ENCODE results near the gene TRIM38.
A peak's percentile ranks its signal among the peaks of the same experiment; 100 is the strongest.
"Not testable (repeated sequence)": the region's sequence is repeated elsewhere in the genome, so short reads cannot be mapped to it uniquely, and the experiment has no call there.

The TRIM38 gene

GRCh38 chr6:25968769-25969168 is 6.2 kb downstream of the TRIM38 start:
- no peak for DNase-seq (ENCODE audit: low read depth in 2 of 3, low spot score in 2 of 3)

DNA sequence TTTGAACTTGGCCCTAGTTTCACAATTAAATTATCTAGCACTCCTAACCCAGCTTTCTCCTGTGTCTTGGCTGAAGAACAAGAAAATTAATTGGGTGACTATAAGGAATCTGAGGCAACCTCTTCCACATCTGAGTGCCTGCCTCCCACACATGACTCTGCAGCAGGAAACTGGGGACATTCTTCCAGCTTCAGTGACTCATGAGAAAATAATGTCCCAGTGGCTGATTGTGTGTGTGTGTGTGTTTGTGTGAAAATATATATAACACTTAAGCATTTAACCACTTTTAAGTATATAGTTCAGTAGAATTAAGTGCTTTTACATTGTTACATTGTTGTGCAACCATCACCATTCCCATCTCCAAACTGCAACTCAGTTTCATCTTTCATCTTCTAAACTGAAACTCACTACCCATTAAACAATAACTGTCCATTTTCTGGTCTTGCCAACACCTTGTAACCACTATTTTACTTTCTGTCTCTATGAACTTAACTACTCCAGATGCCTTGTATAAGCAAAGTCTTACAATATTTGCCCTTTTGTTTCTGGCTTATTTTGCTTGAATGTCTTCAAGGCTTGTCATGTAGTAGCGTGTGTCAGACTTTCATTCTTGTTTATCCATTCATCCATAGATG is 8.7 kb downstream of the TRIM38 start:
- no peak for DNase-seq (ENCODE audit: low read depth in 2 of 3, low spot score in 2 of 3)

DNA sequence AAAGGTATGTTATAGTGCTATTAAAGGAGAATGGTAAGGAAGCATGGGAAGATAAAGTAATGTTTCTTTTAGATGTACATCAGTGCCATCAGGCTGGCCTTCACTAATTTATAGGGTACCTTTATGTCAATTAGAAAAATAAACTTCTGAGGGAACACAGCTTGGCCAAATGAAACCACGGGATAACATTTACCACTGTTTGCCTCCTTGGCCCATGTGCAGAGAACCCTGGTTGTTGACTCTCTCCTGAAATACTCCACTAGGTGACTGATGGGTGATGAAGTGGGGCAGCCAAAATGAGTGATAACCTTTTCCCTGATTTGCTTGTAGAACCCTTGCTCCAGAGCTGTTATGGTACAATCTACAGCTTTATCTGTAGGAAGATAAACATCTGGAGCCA is 9.5 kb downstream of the TRIM38 start:
- DNase-seq (ENCODE audit: low read depth in 2 of 3, low spot score in 2 of 3) = no peak

- DNase-seq (ENCODE audit: low read depth in 2 of 3, low spot score in 2 of 3) = no peak
These were observed 10.3 kb downstream of the TRIM38 start for GRCh38 chr6:25972902-25973301.

GRCh38 chr6:25973923-25974555 is 11.4 kb downstream of the TRIM38 start:
- no peak for DNase-seq (ENCODE audit: low read depth in 2 of 3, low spot score in 2 of 3)

GRCh38 chr6:25975923-25976560 is 13.4 kb downstream of the TRIM38 start:
- no peak for DNase-seq (ENCODE audit: low read depth in 2 of 3, low spot score in 2 of 3)

DNA sequence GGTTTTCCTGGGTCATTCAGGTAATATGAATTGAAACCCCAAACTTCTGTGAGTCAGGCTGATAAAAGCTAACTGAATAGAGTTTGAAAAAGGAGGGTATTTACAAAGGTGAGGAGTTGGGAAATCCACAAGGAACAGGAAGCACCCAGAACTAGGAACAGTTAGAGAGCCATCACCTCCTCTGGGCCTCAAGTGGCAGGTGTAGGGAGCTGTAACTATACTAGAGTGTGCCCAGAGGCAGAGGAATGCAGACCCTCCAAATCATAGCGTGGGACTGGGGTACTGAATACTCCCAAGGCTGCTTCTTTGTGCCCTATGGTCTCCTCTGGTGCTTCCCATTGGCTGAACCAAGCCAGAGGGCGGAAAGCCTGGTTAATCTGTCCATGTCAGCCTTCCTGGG is 18.3 kb downstream of the TRIM38 start:
- DNase-seq (ENCODE audit: low read depth in 2 of 3, low spot score in 2 of 3) = no peak

GRCh38 chr6:25981568-25982263 is 19.1 kb downstream of the TRIM38 start:
- no peak for DNase-seq (ENCODE audit: low read depth in 2 of 3, low spot score in 2 of 3)

GRCh38 chr6:25984265-25984664 is 21.7 kb downstream of the TRIM38 start:
- no peak for DNase-seq (ENCODE audit: low read depth in 2 of 3, low spot score in 2 of 3)

- DNase-seq (ENCODE audit: low read depth in 2 of 3, low spot score in 2 of 3) = no peak
These were observed 25.2 kb downstream of the TRIM38 start for GRCh38 chr6:25987845-25988244.

- DNase-seq (ENCODE audit: low read depth in 2 of 3, low spot score in 2 of 3) = no peak
These were observed 27.7 kb downstream of the TRIM38 start for GRCh38 chr6:25990172-25990873.

- DNase-seq (ENCODE audit: low read depth in 2 of 3, low spot score in 2 of 3) = peak in 2 of 3 experiments; percentile 22 to 26
These were observed 29.3 kb downstream of the TRIM38 start for GRCh38 chr6:25991785-25992412.

DNA sequence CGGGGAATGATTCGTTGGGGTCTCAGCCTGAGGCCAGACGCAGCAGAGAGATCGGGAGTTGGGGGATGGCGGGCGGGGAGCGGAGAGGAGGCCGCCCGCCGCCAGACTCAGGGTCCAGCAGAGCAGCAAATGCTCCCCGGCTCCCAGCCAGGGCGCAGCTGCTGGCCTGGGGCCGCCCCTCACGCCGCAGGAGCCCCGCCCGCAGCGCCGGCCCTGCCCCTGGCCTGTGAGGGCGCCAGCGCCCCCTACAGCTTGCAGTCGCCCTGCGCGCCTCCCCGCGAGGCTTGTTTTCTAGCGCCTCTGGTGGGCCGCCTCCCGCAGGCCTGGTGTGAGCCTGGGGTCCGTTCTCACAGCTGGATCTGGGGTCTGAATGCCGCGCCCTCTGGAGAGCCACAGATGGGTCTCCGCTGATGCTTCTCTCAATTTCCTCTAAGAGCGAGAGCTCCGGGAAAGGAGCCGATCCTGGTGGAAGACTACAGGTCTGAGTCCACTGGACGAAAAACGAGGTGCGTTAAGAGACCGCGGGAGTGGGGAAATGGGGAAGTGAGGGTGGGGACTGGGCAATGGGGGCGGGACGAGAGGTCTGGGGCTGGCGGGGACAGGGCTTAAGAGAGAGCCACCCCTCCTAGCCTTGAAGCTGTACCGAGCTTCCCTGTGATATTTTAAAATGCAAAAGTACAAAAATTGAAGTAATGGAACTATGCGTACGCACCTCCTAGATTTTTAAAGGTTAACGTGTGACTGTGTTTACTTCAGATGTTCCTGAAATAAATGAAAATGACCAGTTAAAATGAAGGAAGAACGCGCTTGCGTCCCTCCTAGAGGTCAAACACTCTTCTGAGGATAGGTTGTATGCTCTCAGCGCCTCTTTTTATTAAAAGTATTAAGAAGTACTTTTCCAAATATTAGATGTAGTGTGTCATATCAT is 30.1 kb downstream of the TRIM38 start:
- DNase-seq (ENCODE audit: low read depth in 2 of 3, low spot score in 2 of 3) = peak; percentile 87 to 94 (median 87)

DNA sequence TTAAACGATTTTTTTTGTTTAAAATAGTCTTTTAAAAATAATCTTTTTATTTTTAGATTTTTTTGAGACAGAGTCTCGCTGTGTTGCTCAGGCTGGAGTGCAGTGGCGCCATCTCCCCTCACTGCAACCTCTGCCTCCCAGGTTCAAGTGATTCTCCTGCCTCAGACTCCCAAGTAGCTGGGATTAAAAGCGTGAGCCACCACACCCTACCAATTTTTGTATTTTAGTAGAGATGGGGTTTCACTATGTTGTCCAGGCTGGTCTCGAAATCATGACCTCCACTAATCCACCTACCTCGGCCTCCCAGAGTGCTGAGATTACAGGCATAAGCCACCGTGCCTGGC is 30.7 kb downstream of the TRIM38 start:
- DNase-seq (ENCODE audit: low read depth in 2 of 3, low spot score in 2 of 3) = not testable (repeated sequence)

DNA sequence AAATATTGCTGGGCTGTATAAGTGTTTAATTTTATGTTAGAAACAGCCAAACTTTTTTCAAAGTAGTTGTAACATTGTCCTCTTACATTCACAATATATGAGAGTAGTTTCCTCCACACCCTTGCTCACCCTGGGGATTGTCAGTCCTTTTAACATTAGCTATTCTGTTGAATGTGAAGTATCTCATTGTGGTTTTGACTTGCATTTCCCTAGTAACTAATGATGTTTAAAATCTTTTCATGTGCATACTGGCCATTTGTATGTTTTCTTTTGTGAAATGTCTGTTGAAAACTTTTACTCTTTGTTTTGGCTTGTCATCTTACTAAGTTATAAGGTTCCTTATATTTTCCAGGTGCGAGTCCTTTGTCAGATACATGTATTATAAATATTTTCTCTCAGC is 32.9 kb downstream of the TRIM38 start:
- DNase-seq (ENCODE audit: low read depth in 2 of 3, low spot score in 2 of 3) = no peak

DNA sequence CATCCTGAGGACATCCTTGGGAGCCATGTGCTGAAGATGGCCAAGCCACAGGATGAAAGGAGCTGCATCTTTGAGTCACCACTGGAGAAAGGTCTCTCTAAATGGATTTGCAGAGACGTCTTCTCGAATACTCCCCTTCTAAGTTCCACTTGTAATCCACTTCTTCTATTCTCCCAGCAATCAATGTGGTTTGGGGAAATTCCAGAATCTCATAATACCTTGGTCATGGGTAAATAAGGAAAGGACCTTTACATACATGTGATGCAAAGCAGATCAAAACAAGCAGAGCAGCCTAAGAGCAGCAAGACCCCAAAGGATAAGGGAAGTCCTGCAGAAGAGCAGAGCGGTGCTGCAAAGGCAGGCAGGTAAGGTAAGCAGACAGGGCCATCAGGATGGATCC is 35.3 kb downstream of the TRIM38 start:
- DNase-seq (ENCODE audit: low read depth in 2 of 3, low spot score in 2 of 3) = no peak

DNA sequence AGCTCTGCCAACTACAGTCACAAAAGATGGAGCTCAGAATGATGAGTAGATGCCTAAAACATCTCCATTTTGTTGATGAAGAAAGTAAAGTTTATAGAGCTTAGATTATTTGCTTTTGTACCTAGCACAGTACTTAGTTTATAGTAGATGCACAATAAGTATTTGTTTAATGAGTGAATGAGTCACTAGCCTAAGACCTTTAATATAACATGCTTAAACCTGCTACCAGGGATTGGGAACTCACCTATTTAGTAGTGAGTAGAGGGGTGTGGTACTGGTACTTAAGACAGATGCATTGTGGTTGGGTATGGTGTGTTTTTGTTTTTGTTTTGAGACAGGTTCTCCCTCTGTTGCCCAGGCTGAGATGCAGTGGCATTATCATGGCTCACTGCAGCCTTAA is 35.8 kb downstream of the TRIM38 start:
- no peak for DNase-seq (ENCODE audit: low read depth in 2 of 3, low spot score in 2 of 3)

DNA sequence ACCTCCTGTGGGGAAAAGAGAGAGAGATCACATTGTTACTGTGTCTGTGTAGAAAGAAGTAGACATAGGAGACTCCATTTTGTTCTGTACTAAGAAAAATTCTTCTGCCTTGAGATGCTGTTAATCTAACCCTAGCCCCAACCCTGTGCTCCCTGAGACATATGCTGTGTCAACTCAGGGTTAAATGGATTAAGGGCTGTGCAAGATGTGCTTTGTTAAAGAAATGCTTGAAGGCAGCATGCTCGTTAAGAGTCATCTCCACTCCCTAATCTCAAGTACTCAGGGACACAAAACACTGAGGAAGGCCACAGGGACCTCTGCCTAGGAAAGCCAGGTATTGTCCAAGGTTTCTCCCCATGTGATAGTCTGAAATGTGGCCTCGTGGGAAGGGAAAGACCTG is 36.6 kb downstream of the TRIM38 start:
- DNase-seq (ENCODE audit: low read depth in 2 of 3, low spot score in 2 of 3) = not testable (repeated sequence)

- DNase-seq (ENCODE audit: low read depth in 2 of 3, low spot score in 2 of 3) = no peak
These were observed 38.0 kb downstream of the TRIM38 start for GRCh38 chr6:26000366-26001144.
